Dendritic cell treated with granulocyte-macrophage colony-stimulating factor and Interleukin-4, amounts not matched to agents 40 ng/mL and 50 ng/mL, for 4 days (primary cell): ENCODE measurements around the gene USP6NL.

Experiments used
- H3K27ac Mint-ChIP-seq: one replicate; pipeline ENCODE4 v1.8.0; 2022; ENCODE audit warnings: mild to moderate bottlenecking, mixed read lengths
- H3K27me3 Mint-ChIP-seq: one replicate; pipeline ENCODE4 v1.8.0; 2022; ENCODE audit warnings: mild to moderate bottlenecking, mixed read lengths
- H3K36me3 Mint-ChIP-seq: one replicate; pipeline ENCODE4 v1.8.0; 2022; ENCODE audit warnings: low read depth, mixed read lengths
- H3K4me1 Mint-ChIP-seq: one replicate; pipeline ENCODE4 v1.8.0; 2022; ENCODE audit warnings: low read depth, mixed read lengths
- H3K4me3 Mint-ChIP-seq: one replicate; pipeline ENCODE4 v1.8.0; 2022; ENCODE audit warnings: mild to moderate bottlenecking, moderate library complexity, mixed read lengths
- H3K9me3 Mint-ChIP-seq: one replicate; pipeline ENCODE4 v1.8.0; 2022; ENCODE audit warnings: mixed read lengths
- intact Hi-C: fragments of 100-400 bp; cut with micrococcal nuclease; formaldehyde crosslinking; loops from one replicate; pipeline ENCODE4 v1.15.0; 2022

USP6NL gene

DNA sequence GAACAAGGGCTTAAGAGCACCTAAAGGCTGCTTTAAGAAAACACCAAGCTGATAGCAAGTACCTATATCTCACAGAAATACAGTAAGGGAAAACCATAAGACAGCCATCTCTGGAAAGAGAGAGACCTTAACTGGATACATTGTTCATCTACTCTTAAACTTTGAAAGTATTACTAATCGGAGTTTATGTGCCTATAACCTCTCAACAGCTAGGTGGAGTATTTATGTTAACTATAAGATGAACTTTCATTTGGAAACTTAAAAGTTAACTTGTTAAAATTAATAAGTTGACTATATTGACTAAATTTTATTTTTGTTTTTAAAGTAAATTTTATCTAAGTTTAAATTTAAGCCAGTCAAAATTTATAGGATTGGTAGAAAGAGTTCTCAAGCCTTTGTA lies 90.6 kb downstream of the USP6NL start:
- no peak overlapping the region for H3K27ac Mint-ChIP-seq
- H3K36me3 Mint-ChIP-seq, result peaks cover 10% of the 10 kb centered on the region
- H3K4me1 Mint-ChIP-seq, result peaks cover 22% of the 10 kb centered on the region
- intact Hi-C loops, result no loop called here
- H3K27me3 Mint-ChIP-seq, result no peaks in the 10 kb centered on the region
- no peaks in the 10 kb centered on the region for H3K9me3 Mint-ChIP-seq
- no peak overlapping the region for H3K4me3 Mint-ChIP-seq

DNA sequence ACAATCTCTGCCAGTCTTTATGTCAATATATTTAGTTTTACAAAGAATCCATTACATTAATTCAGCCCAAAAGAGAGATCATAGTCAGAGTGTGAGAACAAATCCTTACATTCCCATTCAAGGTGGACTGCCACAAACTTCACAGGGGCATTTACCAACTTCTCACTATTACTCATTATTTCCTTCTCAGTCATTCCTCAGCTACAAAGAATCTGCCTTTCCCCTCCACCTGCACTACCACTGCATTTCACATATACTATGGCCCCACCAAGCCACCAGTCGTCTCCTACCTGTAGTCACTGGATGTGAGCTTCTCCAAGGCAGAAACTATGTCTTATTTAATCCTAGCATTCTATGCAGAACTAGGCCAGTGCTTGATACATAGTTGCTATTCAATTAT lies 94.3 kb downstream of the USP6NL start:
- intact Hi-C loops, result loop anchor here (5.0 kb wide), 1 partner anchor 90 kb away; no protein-coding TSS in a partner anchor
- Mint-ChIP-seq H3K4me3 (no peak overlapping the region), H3K4me1 (peaks cover 12% of the 10 kb centered on the region), H3K27me3 (no peaks in the 10 kb centered on the region), H3K27ac (no peak overlapping the region), H3K36me3 (peaks cover 13% of the 10 kb centered on the region), H3K9me3 (no peaks in the 10 kb centered on the region)

DNA sequence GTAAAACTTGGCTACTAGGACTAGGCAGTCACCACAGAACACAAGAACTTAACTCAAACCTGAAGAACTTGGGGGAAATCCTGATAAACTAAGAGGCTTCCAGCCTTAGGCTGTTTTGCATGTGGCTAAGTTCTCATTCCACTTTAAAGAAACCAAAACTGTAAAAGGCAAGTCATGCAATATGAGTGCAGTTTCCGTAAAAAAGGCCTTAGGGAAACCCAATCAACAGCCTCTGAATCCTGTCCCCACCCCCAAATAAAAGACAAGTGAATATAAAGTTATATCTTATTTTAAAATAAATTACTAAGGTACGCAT lies 95.1 kb downstream of the USP6NL start:
- intact Hi-C loops, result loop anchor here (5.0 kb wide), 1 partner anchor 91 kb away; no protein-coding TSS in a partner anchor
- Mint-ChIP-seq H3K4me3 (no peak overlapping the region), H3K4me1 (peaks cover 6% of the 10 kb centered on the region), H3K36me3 (peaks cover 13% of the 10 kb centered on the region), H3K27ac (no peak overlapping the region), H3K9me3 (no peaks in the 10 kb centered on the region), H3K27me3 (no peaks in the 10 kb centered on the region)

DNA sequence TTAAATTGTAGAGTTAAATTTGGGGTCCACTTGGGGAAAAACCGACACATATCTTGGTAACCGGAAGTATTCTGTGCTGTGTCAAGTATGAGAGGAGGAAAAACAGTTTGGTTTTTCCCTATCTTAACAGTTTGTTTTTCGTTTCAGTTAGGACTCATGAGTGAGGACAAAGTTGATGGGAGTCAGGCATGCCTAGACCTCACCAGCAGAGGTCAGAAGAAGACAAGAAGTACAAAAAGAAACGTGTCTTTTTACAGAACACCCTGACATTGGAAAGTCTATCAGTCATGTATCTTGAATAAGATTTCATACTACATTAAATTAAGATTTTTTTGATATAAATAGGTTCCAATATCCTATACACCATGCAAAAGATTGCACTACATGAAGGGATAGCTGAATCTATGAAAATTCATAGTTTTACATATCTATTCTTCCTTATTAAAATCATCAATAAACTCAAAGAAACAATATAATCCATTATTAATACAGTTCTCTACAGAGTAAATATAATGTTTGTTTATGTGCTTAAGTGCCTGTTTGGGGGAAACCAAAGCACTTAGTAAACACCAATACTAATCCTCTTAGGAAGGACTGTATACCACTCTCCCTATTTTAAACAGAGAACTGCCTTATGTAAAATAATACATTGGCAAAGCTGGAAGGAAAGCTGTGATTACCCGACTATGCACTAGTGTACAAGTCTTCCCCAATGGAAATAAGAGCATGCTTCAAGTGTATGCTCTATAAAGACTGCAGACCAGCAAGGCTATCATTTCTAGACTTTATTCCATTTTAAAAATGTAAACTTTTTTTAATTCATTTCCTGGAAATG lies 95.6 kb downstream of the USP6NL start:
- Mint-ChIP-seq H3K9me3 (no peaks in the 10 kb centered on the region), H3K4me3 (no peak overlapping the region), H3K36me3 (peaks cover 13% of the 10 kb centered on the region), H3K27ac (no peak overlapping the region), H3K27me3 (no peaks in the 10 kb centered on the region), H3K4me1 (peaks cover 6% of the 10 kb centered on the region)
- intact Hi-C loops, result loop anchor here (1.0 to 5.0 kb wide), 4 partner anchors 91 to 242 kb away; no protein-coding TSS in a partner anchor

DNA sequence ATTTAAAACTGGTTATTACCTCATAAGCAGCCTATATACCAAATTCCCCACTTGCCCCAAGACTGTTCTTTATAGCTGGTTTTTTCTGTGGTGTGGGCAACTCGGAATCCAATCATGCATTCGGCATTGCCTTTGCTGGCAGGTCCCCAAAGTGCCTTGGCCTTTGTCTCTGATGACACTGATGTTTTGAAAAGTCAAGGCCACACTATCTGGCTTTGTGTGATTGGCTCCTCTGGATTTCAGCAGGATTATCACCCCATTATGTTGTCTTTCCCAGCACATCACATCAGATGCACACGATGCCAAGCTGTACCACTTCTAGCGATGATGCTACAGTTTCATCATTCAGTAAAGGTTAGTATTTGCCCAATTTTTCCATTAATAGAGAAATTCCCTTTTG lies 97.7 kb downstream of the USP6NL start:
- Mint-ChIP-seq H3K27me3 (no peaks in the 10 kb centered on the region), H3K4me3 (no peak overlapping the region), H3K9me3 (no peaks in the 10 kb centered on the region), H3K36me3 (peaks cover 14% of the 10 kb centered on the region), H3K4me1 (peaks cover 6% of the 10 kb centered on the region), H3K27ac (no peak overlapping the region)
- intact Hi-C loops, result loop anchor here (2.0 kb wide), 1 partner anchor 207 kb away; no protein-coding TSS in a partner anchor

DNA sequence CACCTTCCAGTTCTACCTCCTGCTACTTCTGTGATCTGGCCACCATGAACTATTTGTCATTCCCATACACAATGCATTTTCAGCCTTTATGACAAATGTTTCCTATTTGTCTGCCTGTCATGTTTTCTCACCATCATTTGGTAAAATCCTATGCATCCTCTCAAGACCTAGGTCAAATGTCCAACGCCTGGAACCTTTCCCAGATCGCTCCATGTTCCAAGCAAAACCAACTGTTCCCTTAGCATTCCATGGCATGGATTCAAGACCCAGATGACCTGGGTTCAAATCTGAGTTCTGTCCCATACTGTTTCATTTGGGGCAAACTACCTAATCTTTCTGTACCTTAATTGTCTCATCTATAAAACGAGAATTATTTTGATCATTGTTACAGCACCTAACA lies 98.9 kb downstream of the USP6NL start:
- intact Hi-C loops, result no loop called here
- H3K4me1 Mint-ChIP-seq, result peaks cover 6% of the 10 kb centered on the region
- H3K36me3 Mint-ChIP-seq, result peaks cover 14% of the 10 kb centered on the region
- no peaks in the 10 kb centered on the region for H3K27me3 Mint-ChIP-seq
- no peak overlapping the region for H3K4me3 Mint-ChIP-seq
- H3K27ac Mint-ChIP-seq, result no peak overlapping the region
- H3K9me3 Mint-ChIP-seq, result no peaks in the 10 kb centered on the region

DNA sequence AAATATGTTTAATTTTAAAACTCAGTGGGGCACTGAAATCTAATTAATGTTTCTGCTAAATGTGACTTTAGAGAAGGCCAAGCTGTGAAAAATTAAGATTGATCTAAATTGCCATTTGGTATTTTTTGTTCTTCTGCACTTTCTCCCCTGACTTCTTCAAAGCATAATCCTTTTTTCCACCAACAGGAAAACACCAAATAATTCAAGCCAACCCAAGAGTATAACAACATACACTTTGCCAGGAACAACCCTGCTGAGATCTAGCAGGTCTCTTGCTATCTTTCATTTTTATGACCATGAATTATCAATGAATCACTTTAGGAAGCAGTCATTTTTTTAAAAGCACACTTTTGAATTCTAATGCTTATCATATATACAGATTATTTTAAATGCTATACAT lies 100.1 kb downstream of the USP6NL start:
- Mint-ChIP-seq H3K36me3 (peaks cover 14% of the 10 kb centered on the region), H3K4me1 (no peaks in the 10 kb centered on the region), H3K27ac (no peak overlapping the region), H3K4me3 (no peak overlapping the region), H3K9me3 (no peaks in the 10 kb centered on the region), H3K27me3 (no peaks in the 10 kb centered on the region)
- intact Hi-C loops, result no loop called here

DNA sequence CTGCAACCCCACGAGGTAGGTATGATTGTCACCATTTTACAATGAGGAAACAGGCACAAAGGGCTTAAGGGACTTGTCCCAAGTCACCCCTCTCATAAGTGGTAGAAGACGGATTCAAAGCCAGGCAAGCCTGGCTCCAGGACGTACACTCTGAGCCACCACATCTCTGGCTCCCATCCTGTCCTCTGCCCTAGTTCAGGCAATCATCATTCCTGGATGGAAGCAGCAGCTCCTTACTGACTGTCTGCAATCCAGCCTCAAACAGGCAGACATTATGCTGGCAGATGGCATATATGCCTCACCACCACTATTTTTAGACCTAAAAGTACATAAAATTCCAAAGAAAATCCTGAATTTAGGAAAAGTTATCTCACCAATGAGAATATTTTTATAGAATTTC lies 100.7 kb downstream of the USP6NL start:
- Mint-ChIP-seq H3K27me3 (no peaks in the 10 kb centered on the region), H3K27ac (no peak overlapping the region), H3K4me1 (peaks cover 3% of the 10 kb centered on the region), H3K36me3 (peaks cover 14% of the 10 kb centered on the region), H3K4me3 (no peak overlapping the region), H3K9me3 (no peaks in the 10 kb centered on the region)
- intact Hi-C loops, result no loop called here

DNA sequence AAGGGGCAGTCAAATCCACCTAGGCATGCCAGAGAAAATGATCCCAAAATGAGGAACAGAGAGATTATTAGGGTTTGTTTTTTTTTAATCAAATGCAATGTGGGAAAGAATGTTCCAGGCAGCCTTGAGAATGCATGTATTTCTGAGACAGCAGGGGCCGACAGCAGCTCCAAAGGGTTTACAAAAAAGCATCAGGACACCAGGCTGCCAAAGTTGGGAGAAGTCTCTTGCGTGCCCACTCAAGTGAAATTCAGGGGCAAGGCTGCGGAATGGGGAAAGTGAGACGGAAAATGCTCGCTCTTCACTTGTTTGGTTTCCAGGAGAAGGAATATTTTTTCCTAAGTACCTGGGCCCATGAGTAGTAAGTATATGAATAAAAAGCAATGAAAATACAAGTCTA lies 101.2 kb downstream of the USP6NL start:
- Mint-ChIP-seq H3K36me3 (peaks cover 14% of the 10 kb centered on the region), H3K27ac (no peak overlapping the region), H3K4me1 (peaks cover 5% of the 10 kb centered on the region), H3K4me3 (no peak overlapping the region), H3K9me3 (no peaks in the 10 kb centered on the region), H3K27me3 (no peaks in the 10 kb centered on the region)
- intact Hi-C loops, result no loop called here

DNA sequence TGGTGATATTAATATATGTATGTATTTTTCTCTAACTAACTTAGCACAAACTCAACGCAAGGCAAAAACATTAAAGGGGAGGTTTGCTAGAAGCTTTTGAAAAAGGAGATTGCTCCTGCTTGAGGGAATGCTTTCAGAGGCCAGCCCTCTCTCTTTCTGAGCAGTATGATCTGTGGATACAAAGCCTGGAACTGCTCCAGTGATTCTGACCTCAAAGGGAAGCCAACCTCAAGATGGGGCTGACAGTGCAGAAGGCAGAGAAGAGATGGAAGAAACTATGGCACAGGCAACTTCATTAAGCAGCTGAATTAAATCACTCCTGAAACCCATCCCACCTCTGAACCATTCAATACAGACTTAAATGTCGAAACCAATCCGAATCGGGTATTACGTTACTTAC lies 102.4 kb downstream of the USP6NL start:
- Mint-ChIP-seq H3K4me3 (no peak overlapping the region), H3K4me1 (peaks cover 5% of the 10 kb centered on the region), H3K36me3 (peaks cover 7% of the 10 kb centered on the region), H3K27ac (no peak overlapping the region), H3K27me3 (no peaks in the 10 kb centered on the region), H3K9me3 (no peaks in the 10 kb centered on the region)
- intact Hi-C loops, result no loop called here

DNA sequence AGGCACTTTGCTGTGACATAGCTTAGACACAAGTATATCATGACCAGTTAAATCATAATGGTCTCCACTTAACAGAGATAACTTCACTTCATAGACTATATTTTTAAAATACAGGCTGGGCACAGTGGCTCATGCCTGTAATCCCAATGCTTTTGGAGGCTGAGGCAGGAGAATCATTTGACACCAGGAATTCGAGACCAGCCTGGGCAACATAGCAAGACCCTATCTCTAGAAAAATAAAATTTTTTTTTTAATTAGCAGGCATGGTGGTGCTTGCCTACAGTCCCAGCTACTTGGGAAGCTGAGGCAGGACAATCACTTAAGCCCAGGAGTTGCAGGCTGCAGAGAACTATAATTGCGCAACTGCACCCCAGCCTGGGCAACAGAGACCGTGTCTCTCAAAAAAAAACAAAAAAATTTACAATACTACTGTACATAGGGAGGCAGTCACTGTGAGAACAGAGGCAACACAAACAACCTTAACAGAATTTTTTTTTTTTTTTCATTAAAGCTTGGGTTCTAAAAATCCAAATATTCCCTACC lies 105.1 kb downstream of the USP6NL start:
- no peaks in the 10 kb centered on the region for H3K27me3 Mint-ChIP-seq

DNA sequence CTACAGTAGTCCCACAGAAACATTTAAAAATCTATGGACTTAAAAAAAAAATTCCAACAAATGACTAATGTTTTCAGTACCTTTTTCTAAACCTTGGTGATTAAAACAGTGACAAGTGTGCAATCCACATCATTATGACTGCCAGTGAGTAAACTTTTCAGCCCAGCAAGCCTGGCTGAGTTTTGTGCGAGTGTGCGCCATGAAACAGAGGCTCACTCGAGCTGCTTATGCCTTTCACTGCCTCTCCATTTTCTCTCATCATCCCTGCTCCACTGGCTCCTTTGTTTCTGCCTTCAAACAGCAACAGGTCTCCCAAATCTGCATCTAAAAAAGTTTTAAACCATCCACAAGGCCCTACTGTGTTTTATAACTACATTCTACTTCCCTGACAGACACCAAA lies 105.8 kb downstream of the USP6NL start:
- H3K27ac Mint-ChIP-seq, result no peak overlapping the region
- intact Hi-C loops, result no loop called here

More for the DNA sequence above, 105.1 kb downstream of the USP6NL start:
- H3K4me1 Mint-ChIP-seq, result peaks cover 5% of the 10 kb centered on the region
- no peak overlapping the region for H3K4me3 Mint-ChIP-seq
- intact Hi-C loops, result no loop called here
- H3K36me3 Mint-ChIP-seq, result peaks cover 14% of the 10 kb centered on the region
- H3K27ac Mint-ChIP-seq, result no peak overlapping the region
- no peaks in the 10 kb centered on the region for H3K9me3 Mint-ChIP-seq

DNA sequence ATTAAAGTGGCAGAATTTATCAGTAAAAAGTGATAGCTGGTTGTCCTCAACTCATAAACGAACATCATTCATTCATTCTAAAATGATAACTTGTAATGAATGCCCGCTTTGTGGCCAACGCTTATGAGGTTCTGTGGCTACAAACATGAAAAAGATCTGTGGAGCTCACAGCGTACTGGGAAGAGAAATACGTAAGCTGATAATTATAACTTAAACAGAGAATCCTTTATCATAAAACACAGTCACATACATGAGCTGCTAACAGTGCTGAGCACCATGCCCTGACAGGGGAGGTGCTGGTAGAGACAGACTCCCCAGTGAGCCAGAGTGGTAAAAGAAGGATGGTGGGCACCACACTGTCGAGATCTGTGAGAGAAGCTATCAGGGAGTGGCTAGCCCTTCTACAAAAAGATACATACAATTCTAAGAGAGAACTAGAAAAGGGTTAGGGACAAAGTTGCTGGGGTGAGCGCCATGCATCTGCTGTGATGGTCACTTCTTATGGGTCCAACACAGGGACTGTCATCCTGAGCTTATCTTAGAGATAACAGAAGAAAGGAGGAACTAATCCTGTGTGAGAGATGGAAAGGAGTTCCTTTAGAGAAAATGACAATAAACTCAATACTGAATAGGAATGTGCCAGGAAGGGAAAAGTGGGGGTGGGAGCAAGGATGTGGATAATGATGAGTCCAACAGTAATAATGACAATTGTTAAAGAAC lies 106.7 kb downstream of the USP6NL start:
- intact Hi-C loops, result no loop called here
- Mint-ChIP-seq H3K4me1 (peaks cover 5% of the 10 kb centered on the region), H3K4me3 (no peak overlapping the region), H3K27ac (no peak overlapping the region), H3K9me3 (no peaks in the 10 kb centered on the region), H3K36me3 (peaks cover 11% of the 10 kb centered on the region), H3K27me3 (no peaks in the 10 kb centered on the region)

More for the DNA sequence above, 105.8 kb downstream of the USP6NL start:
- H3K9me3 Mint-ChIP-seq, result no peaks in the 10 kb centered on the region
- no peak overlapping the region for H3K4me3 Mint-ChIP-seq
- no peaks in the 10 kb centered on the region for H3K27me3 Mint-ChIP-seq
- peaks cover 18% of the 10 kb centered on the region for H3K36me3 Mint-ChIP-seq
- peaks cover 5% of the 10 kb centered on the region for H3K4me1 Mint-ChIP-seq

DNA sequence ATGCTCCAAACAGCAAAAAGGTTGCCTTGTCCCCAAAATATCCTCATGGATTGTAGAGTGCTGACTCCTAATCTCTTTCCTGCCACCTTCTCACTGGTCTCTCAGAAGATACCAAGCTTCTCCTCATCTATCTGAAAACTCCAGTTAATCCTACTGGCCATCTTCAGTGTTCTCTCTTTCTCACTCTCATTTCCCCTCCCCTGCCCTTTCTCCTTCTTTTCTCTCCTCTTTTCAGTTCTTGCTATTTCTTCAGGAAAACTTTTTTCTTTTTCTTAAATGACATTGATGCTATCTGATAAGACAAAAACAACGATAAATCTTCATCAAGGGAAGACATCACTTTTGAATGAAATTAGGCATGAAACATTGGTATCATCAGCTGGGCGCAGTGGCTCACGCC lies 109.8 kb downstream of the USP6NL start:
- H3K27me3 Mint-ChIP-seq, result no peaks in the 10 kb centered on the region
- no peaks in the 10 kb centered on the region for H3K9me3 Mint-ChIP-seq
- H3K4me1 Mint-ChIP-seq, result peaks cover 5% of the 10 kb centered on the region
- H3K27ac Mint-ChIP-seq, result no peak overlapping the region
- H3K36me3 Mint-ChIP-seq, result peaks cover 32% of the 10 kb centered on the region
- H3K4me3 Mint-ChIP-seq, result no peak overlapping the region
- intact Hi-C loops, result no loop called here
